ENCODE results near the gene PDZRN3.

GRCh38 chr3:73432706-73433032, 192.1 kb downstream of the PDZRN3 start:
- TF ChIP-seq CTCF (IDR thresholded peaks at IDR 0.05 in 8 of 11, conservative IDR thresholded peaks at IDR 0.05 in 3 of 11) (peak in 3 of 11 experiments; percentile 16 to 37 (median 32)), POLR2A (IDR thresholded peaks at IDR 0.05) (no peak)
